GM23338 (cell line): ENCODE results near the gene B4GAT1. TPM values are rescaled to one million over a fixed set of nuclear protein-coding genes. Genes with fewer than 3 reads are reported as not detected.

Experiments used
- ATAC-seq: fragments of 200-7000 bp; cut with Tn5 transposase; 3 replicates; pipeline ENCODE4 v1.9.1; 2020
- DNase-seq: peaks from one replicate; pipeline ENCODE4 v3.0.0-alpha.2; 2015; ENCODE audit warnings: low spot score
- H2AFZ ChIP-seq: fragments of 200-600 bp; sonication (generic); 2 replicates; pipeline ENCODE4 v1.8.0; 2016; ENCODE audit warnings: antibody characterized with exemption, mild to moderate bottlenecking, moderate library complexity
- H3F3A ChIP-seq: fragments of 200-600 bp; sonication (generic); replicated peaks from 2 replicates; pipeline ENCODE4 v1.8.0; 2017; ENCODE audit warnings: antibody characterized with exemption, mixed run types, low read depth
- H3K27ac ChIP-seq: fragments of 200-600 bp; sonication (generic); 2 replicates; pipeline ENCODE4 v1.6.1; 2016; ENCODE audit warnings: low read depth
- H3K27me3 ChIP-seq: fragments of 200-600 bp; sonication (generic); 2 replicates; pipeline ENCODE4 v1.8.0; 2016; ENCODE audit warnings: mild to moderate bottlenecking, mixed run types, moderate library complexity; ENCODE audit not compliant: insufficient read depth
- H3K36me3 ChIP-seq: fragments of 200-600 bp; sonication (generic); 2 replicates; pipeline ENCODE4 v1.8.0; 2016; ENCODE audit warnings: mild to moderate bottlenecking; ENCODE audit not compliant: insufficient read depth
- H3K4me1 ChIP-seq: fragments of 200-600 bp; sonication (generic); 2 replicates; pipeline ENCODE4 v1.8.0; 2016; ENCODE audit warnings: mild to moderate bottlenecking, moderate library complexity; ENCODE audit not compliant: insufficient read depth
- H3K4me2 ChIP-seq: fragments of 200-600 bp; sonication (generic); 2 replicates; pipeline ENCODE4 v1.7.1; 2017; ENCODE audit warnings: mixed run types
- H3K4me3 ChIP-seq: fragments of 200-600 bp; sonication (generic); 2 replicates; pipeline ENCODE4 v1.6.1; 2016; ENCODE audit warnings: mixed run types
- H3K79me2 ChIP-seq: fragments of 200-600 bp; sonication (generic); replicated peaks from 2 replicates; pipeline ENCODE4 v1.8.0; 2017; ENCODE audit warnings: mild to moderate bottlenecking; ENCODE audit not compliant: insufficient read depth
- H3K9me2 ChIP-seq: fragments of 200-600 bp; sonication (generic); 2 replicates; pipeline ENCODE4 v1.8.0; 2017; ENCODE audit not compliant: insufficient read depth
- H4K20me1 ChIP-seq: fragments of 200-600 bp; sonication (generic); replicated peaks from 2 replicates; pipeline ENCODE4 v1.8.0; 2017; ENCODE audit warnings: mild to moderate bottlenecking; ENCODE audit not compliant: insufficient read depth
- H3K27ac Mint-ChIP-seq: 2 replicates; pipeline ENCODE4 v1.8.0; 2020; ENCODE audit warnings: inconsistent platforms, mild to moderate bottlenecking, moderate library complexity, mixed read lengths
- H3K27me3 Mint-ChIP-seq: 3 replicates; pipeline ENCODE4 v1.8.0; 2022; ENCODE audit warnings: low read depth, mild to moderate bottlenecking, moderate library complexity, mixed read lengths, inconsistent platforms; ENCODE audit not compliant: insufficient read depth, poor library complexity
- H3K36me3 Mint-ChIP-seq: 3 replicates; pipeline ENCODE4 v1.8.0; 2021; ENCODE audit warnings: low read depth, mild to moderate bottlenecking, inconsistent platforms, moderate library complexity, mixed read lengths
- H3K4me1 Mint-ChIP-seq: 3 replicates; pipeline ENCODE4 v1.8.0; 2020; ENCODE audit warnings: mild to moderate bottlenecking, inconsistent platforms, mixed read lengths
- H3K4me3 Mint-ChIP-seq: 3 replicates; pipeline ENCODE4 v1.8.0; 2021; ENCODE audit warnings: moderate library complexity, mild to moderate bottlenecking, inconsistent platforms, mixed read lengths
- H3K9me3 Mint-ChIP-seq: 3 replicates; pipeline ENCODE4 v1.8.0; 2020; ENCODE audit warnings: moderate library complexity, mild to moderate bottlenecking, inconsistent platforms, mixed read lengths
- CREB1 ChIP-seq: fragments of 250-450 bp; sonication (Bioruptor Pico); IDR thresholded peaks from 2 replicates; pipeline ENCODE4 v1.5.0; 2020; ENCODE audit warnings: low read depth, mild to moderate bottlenecking, moderate library complexity
- CTCF ChIP-seq, 2 experiments: fragments of 200-600 bp in 1 of 2; sonication (generic) in 1 of 2; conservative IDR thresholded peaks; 2 replicates each; pipeline versions ENCODE4 v1.5.1 to v1.6.1; 2016 to 2017; ENCODE audit warnings: antibody characterized with exemption in 2 of 2, low read depth in 2 of 2, mild to moderate bottlenecking in 2 of 2, moderate library complexity in 1 of 2
- ETS1 ChIP-seq: IDR thresholded peaks from 2 replicates; pipeline ENCODE4 v1.6.1; 2016; ENCODE audit warnings: antibody characterized with exemption
- EZH2 ChIP-seq: fragments of 200-600 bp; sonication (generic); IDR thresholded peaks from one replicate; pipeline ENCODE4 v1.8.0; 2017; ENCODE audit warnings: antibody characterized with exemption, mild to moderate bottlenecking, low read depth; ENCODE audit not compliant: unreplicated experiment
- EZH2phosphoT487 ChIP-seq: fragments of 200-600 bp; sonication (generic); IDR thresholded peaks from one replicate; pipeline ENCODE4 v1.8.1; 2018; ENCODE audit warnings: antibody characterized with exemption; ENCODE audit not compliant: unreplicated experiment
- JUNB ChIP-seq: IDR thresholded peaks from one replicate; pipeline ENCODE4 v1.6.1; 2016; ENCODE audit warnings: antibody characterized with exemption; ENCODE audit not compliant: unreplicated experiment
- NANOG ChIP-seq: IDR thresholded peaks from 2 replicates; pipeline ENCODE4 v1.6.1; 2016; ENCODE audit warnings: antibody characterized with exemption, borderline replicate concordance
- POLR2AphosphoS5 ChIP-seq: IDR thresholded peaks from 2 replicates; pipeline ENCODE4 v1.6.1; 2016; ENCODE audit warnings: antibody characterized with exemption, low read depth
- REST ChIP-seq: IDR thresholded peaks from one replicate; pipeline ENCODE4 v1.6.1; 2018; ENCODE audit warnings: antibody characterized with exemption; ENCODE audit not compliant: unreplicated experiment
- STAT1 ChIP-seq: IDR thresholded peaks from one replicate; pipeline ENCODE4 v1.6.1; 2016; ENCODE audit warnings: antibody characterized with exemption; ENCODE audit not compliant: unreplicated experiment
- ZNF114 ChIP-seq: fragments of 250-450 bp; sonication (Bioruptor Pico); IDR thresholded peaks from 2 replicates; pipeline ENCODE4 v1.5.0; 2020; ENCODE audit warnings: mild to moderate bottlenecking, moderate library complexity
- ZNF331 ChIP-seq: fragments of 250-450 bp; sonication (Bioruptor Pico); IDR thresholded peaks from 2 replicates; pipeline ENCODE4 v1.5.0; 2020; ENCODE audit warnings: low read depth, mild to moderate bottlenecking, moderate library complexity
- ZNF462 ChIP-seq: fragments of 250-450 bp; sonication (Bioruptor Pico); IDR thresholded peaks from 2 replicates; pipeline ENCODE4 v1.5.0; 2020; ENCODE audit warnings: mild to moderate bottlenecking, moderate library complexity
- polyA plus RNA-seq: library from polyadenylated mRNA; unstranded; fragments of >200 nt; fragmentation: Nextera tagmentation; extraction: Ambion mirVana; gene quantifications from 2 replicates; pipeline ENCODE4 v1.2.1, GENCODE V29; 2016
- total RNA-seq: library from RNA; depleted of rRNA; stranded (reverse); fragments of >200 nt; shearing (Covaris generic); gene quantifications from 2 replicates; pipeline ENCODE4 v1.2.3, GENCODE V29; 2014

B4GAT1 gene
- total and polyA plus RNA-seq, 2 experiments from 2014 or later, result 23.5 to 41.9 TPM

- Mint-ChIP-seq H3K27ac (no peak overlapping the region), H3K4me1 (peaks cover 31% of the 10 kb centered on the region), H3K4me3 (no peak overlapping the region; the same call in 2 of the 3 replicates), H3K27me3 (peaks cover 14% of the 10 kb centered on the region), H3K36me3 (peaks cover 25% of the 10 kb centered on the region), H3K9me3 (no peaks in the 10 kb centered on the region; the same call in 2 of the 3 replicates)
- Histone ChIP-seq H3F3A (peaks cover 12% of the 10 kb centered on the region; the same call in 1 of the 2 replicates), H3K4me3 (no peak overlapping the region), H4K20me1 (no peaks in the 10 kb centered on the region; the same call in 1 of the 2 replicates), H3K27ac (no peak overlapping the region), H3K4me2 (no peak overlapping the region), H3K4me1 (peaks cover 23% of the 10 kb centered on the region), H3K79me2 (peaks cover 14% of the 10 kb centered on the region), H3K27me3 (no peaks in the 10 kb centered on the region), H3K9me2 (no peaks in the 10 kb centered on the region), H2AFZ (no peak overlapping the region), H3K36me3 (no peaks in the 10 kb centered on the region; the same call in 1 of the 2 replicates)
- ATAC-seq (no peak), DNase-seq (no peak)
- TF ChIP-seq REST, result no peak
- TF ChIP-seq ZNF114 (CRISPR knock-in tag), result no peak
- TF ChIP-seq NANOG, result no peak
- TF ChIP-seq ZNF462 (CRISPR knock-in tag), result no peak
- TF ChIP-seq POLR2AphosphoS5, result no peak
- no peak for TF ChIP-seq JUNB
- no peak for TF ChIP-seq ETS1
- TF ChIP-seq EZH2, result no peak
- no peak for TF ChIP-seq STAT1
- TF ChIP-seq EZH2phosphoT487, result no peak
- TF ChIP-seq CTCF (conservative IDR thresholded peaks at IDR 0.05; ENCODE audit: low read depth in 2 of 2), result no peak
- TF ChIP-seq ZNF331, result no peak
- TF ChIP-seq CREB1 (CRISPR knock-in tag), result no peak
Measured at GRCh38 chr11:66339686-66340483, 7.5 kb downstream of the B4GAT1 start.
